HG02938 (cell line): ENCODE measurements around the gene TRDN.
"Not testable (repeated sequence)": the region's sequence is repeated elsewhere in the genome, so short reads cannot be mapped to it uniquely, and the experiment has no call there.

Source experiments
- ATAC-seq: cut with Tn5 transposase; IDR thresholded peaks from one replicate; pipeline ENCODE4 v1.9.1; 2021; ENCODE audit warnings: mild to moderate bottlenecking, moderate library complexity; ENCODE audit not compliant: unreplicated experiment

Gene TRDN

GRCh38 chr6:123316733-123317323 is 319.9 kb downstream of the TRDN start:
- ATAC-seq = no peak

GRCh38 chr6:123314459-123314858 is 322.3 kb downstream of the TRDN start:
- not testable (repeated sequence) for ATAC-seq

- no peak for ATAC-seq
These were observed 327.6 kb downstream of the TRDN start for GRCh38 chr6:123309130-123309529.

DNA sequence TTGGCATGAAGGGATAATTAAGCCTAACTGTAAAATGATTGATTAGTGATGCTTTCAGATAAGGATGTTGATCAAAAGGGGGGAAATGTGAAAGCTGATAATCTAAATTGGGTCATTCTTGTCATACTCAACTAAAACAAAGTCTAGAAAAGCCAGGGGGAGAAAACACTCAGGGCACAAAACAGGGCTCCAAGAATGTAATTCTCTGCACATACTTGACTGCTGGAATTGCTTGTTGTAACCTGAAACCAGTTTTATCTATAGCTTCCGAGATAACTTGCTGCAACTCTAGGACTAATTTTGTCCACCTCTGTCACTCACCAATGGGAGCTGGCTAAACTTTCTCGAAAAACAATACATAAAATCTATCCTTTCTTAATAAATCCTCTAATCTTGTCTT is 330.4 kb downstream of the TRDN start:
- no peak for ATAC-seq

DNA sequence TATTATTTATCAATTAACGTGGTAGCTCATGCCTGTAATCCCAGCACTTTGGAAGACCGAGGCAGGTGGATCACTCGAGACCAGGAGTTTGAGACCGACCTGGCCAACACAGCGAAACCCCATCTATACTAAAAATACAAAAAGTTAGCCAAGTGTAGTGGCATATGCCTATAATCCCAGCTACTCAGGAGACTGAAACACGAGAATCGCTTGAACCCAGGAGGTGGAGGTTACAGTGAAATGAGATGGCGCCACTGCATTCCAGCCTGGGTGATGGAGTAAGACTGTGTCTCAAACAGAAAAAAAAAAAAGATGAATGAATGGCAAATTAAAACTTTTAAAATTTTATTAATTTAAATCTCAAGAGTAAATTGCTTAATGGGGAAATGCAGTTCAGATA is 341.1 kb downstream of the TRDN start:
- ATAC-seq = no peak

DNA sequence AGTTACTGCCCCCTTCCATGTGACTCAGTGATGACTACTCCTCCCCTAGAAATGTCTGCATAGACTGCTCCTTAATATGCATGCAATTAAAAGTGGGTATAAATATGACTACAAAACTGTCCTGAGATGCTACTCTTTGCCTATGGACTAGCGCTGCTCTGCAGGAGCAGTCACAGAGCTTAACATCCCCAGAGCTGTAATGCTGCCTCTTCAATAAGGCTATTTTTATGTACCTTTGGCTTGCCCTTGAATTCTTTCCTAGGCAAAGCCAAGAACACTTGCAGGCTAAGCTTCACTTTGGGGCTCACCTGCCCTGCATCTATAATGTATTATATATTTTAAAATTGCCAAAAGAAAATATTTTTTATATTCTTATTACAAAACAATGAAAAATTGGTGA is 341.6 kb downstream of the TRDN start:
- no peak for ATAC-seq

DNA sequence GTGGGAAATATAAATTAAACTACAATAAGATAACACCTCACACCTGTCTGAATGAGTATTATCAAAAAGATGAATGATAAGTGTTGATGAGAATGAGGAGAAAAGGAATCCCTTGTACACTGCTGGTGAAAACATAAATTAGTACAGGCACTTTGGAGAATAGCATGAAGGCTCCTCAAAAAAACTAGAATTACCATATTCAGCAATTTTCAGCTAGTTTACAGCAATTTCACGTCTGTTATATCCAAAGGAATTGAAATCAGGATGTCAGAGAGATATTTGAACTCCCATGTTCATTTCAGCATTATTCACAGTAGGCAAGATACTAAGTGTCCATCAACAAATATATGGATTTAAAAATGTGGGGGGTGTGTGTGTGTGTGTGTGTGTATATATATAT is 348.1 kb downstream of the TRDN start:
- ATAC-seq = no peak

DNA sequence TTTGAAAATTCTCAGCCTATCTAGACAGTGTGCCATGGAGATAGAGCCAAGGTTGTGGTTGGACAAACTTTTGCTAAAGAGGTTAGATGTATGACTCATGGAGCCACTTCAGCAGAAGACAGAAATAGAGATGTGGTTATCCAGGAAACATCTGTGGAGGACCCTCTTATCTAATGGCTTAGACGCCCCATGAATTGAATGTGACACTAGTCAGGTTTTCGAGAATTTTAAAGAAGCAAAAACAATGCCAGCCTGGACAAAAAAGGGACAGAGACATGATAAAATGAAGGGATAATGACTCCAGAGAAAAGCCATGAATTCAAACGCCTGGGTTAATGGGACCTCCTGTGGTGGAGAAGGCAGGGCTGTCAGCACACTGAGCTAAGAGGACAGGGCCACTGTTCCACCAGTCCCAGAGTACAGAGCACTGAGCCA is 360.2 kb downstream of the TRDN start:
- ATAC-seq = no peak

DNA sequence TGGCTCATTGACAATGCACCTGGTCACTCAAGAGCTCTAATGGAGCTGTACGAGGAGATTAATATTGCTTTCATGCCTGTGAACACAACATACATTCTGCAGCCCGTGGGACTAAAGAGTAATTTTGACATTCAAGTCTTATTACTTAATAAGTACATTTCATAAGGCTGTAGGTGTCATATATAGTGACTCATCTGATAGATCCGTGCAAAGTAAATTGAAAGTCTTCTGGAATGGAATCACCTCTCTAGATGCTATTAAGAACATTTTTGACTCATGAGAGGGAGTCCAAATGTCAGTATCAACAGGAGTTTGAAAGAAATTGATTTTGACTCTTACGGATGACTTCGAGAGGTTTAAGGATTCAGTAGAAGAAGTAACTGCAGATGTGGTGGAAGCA is 372.8 kb downstream of the TRDN start:
- no peak for ATAC-seq

GRCh38 chr6:123240626-123241025 is 396.1 kb downstream of the TRDN start:
- no peak for ATAC-seq

DNA sequence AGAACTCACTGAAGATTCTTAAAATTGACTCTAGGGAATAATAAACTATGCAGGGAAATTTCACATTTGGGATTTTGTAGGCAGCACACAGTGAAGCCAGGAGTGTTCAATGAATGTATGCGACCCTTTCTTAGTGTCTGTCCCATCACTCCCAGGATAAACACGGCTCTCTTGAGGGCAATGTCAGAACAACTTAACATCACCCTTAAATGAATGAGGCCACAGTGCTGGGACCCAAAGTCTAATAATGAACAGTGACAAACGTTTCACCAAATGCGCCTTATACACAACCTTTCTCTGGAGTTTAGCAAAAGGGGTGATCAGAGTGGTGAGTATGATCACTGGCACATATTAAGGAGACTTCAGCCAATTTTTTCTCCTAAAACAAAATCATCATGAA is 403.4 kb downstream of the TRDN start:
- no peak for ATAC-seq

DNA sequence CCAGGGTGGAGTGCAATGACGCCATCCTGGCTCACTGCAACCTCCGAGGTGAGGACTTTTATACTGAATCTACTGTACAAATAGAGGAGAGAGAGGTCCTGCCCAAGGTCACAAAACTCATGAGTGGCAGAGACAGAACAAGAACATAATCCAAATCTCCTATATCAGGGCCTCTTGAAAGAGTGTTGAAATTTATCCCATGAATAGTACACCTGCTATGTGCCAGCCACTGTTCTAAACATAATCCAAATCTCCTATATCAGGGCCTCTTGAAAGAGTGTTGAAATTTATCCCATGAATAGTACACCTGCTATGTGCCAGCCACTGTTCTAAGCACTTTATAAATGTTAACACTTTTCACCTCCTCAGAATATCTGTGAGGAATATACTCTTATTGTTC is 409.0 kb downstream of the TRDN start:
- not testable (repeated sequence) for ATAC-seq

DNA sequence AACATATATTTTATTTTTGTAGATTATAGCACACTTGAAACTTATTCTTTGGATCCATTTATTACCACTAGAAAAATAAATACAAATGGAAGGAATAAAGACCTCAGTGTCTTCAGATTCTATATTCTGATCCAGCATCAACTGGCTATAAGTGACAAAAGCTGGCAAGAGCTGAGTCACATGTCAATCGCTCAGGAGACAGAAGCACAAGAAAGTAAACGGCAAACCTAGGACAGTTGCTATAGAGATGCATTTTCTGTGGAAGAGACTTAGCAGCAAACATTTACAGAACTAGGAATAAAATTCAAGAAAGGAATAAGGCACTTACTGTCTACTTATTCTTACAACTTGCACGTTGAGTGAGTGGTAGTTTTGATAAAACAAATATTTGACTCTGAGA is 410.4 kb downstream of the TRDN start:
- no peak for ATAC-seq

GRCh38 chr6:123224077-123224476 is 412.7 kb downstream of the TRDN start:
- no peak for ATAC-seq

DNA sequence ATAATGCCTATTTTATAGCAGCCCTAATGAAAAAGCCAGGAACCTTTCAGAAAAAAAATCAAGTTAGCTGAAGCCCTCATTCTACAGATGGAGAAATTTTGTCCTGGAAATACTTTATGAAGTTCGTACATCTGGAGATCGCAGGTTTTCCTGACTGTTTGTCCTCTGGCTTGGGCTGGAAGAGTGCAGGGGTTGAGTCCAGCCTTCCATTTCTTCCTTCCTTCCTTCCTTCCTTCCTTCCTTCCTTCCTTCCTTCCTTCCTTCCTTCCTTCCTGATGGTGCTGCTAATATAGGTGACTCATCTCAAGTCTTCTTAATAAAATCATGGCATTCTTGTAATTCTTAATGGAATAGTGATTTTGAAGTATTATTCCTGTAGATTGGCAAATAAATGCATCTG is 413.3 kb downstream of the TRDN start:
- ATAC-seq = no peak

GRCh38 chr6:123215211-123215610 is 421.5 kb downstream of the TRDN start:
- no peak for ATAC-seq

GRCh38 chr6:123214433-123214832 is 422.3 kb downstream of the TRDN start:
- no peak for ATAC-seq

GRCh38 chr6:123213921-123214320 is 422.8 kb downstream of the TRDN start:
- no peak for ATAC-seq

- no peak for ATAC-seq
These were observed 424.8 kb downstream of the TRDN start for GRCh38 chr6:123211777-123212545.

GRCh38 chr6:123210645-123211044 is 426.1 kb downstream of the TRDN start:
- ATAC-seq = no peak

GRCh38 chr6:123207967-123208510 is 428.7 kb downstream of the TRDN start:
- no peak for ATAC-seq

DNA sequence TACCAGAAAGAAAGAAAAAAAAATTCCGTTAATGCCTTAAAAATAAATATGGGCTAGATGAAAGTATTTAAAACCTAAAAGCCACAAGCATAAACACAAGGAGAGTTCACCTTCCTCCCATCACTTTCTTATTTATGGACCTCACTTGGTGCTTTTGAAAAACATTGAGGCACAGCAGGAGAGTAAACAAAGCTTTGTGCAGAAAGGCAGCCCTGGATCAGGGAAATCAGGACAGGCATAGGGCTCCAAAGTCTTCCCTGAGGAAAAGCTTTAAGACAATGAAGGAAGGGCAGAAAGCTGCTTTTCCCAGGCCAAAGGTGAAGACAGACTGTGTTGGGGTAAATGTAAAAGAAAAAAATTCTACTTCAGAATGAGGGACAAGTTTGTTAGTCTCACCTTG is 432.8 kb downstream of the TRDN start:
- ATAC-seq = no peak
